ENCODE measurements around the gene POLR2A.

POLR2A gene

DNA sequence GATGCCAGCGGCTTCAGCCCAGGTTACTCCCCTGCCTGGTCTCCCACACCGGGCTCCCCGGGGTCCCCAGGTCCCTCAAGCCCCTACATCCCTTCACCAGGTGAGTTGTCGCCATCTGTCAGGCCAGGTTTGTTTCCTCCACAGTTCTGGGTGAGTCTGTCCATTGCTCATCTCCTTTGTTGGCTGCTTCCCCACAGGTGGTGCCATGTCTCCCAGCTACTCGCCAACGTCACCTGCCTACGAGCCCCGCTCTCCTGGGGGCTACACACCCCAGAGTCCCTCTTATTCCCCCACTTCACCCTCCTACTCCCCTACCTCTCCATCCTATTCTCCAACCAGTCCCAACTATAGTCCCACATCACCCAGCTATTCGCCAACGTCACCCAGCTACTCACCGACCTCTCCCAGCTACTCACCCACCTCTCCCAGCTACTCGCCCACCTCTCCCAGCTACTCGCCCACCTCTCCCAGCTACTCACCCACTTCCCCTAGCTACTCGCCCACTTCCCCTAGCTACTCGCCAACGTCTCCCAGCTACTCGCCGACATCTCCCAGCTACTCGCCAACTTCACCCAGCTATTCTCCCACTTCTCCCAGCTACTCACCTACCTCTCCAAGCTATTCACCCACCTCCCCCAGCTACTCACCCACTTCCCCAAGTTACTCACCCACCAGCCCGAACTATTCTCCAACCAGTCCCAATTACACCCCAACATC, 28.8 kb downstream of the POLR2A start:
- no peaks in the 10 kb centered on the region for H3K27me3 ChIP-seq (replicated peaks; ENCODE audit: control insufficient read depth, insufficient read depth, low read length)
- no peak for DNase-seq (ENCODE audit: low read depth)
- H3K4me1 ChIP-seq (ENCODE audit: control insufficient read depth, insufficient read depth, low read length) = peaks cover 13% of the 10 kb centered on the region
- no peak overlapping the region for H3K4me3 ChIP-seq (ENCODE audit: low read length)
- H3K9ac ChIP-seq (ENCODE audit: low read length) = no peak overlapping the region
- H3K36me3 ChIP-seq (ENCODE audit: control insufficient read depth, insufficient read depth, low read length, severe bottlenecking) = peaks cover 65% of the 10 kb centered on the region
- H3K9me3 ChIP-seq (ENCODE audit: control insufficient read depth, low read length) = no peaks in the 10 kb centered on the region

DNA sequence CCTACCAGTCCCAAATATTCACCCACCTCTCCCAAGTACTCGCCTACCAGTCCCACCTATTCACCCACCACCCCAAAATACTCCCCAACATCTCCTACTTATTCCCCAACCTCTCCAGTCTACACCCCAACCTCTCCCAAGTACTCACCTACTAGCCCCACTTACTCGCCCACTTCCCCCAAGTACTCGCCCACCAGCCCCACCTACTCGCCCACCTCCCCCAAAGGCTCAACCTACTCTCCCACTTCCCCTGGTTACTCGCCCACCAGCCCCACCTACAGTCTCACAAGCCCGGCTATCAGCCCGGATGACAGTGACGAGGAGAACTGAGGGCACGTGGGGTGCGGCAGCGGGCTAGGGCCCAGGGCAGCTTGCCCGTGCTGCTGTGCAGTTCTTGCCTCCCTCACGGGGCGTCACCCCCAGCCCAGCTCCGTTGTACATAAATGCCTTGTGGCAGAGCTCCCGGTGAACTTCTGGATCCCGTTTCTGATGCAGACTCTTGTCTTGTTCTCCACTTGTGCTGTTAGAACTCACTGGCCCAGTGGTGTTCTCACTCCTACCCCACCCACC, 29.8 kb downstream of the POLR2A start:
- H3K4me1 ChIP-seq (ENCODE audit: control insufficient read depth, insufficient read depth, low read length) = peaks cover 13% of the 10 kb centered on the region
- H3K4me3 ChIP-seq (ENCODE audit: low read length) = no peak overlapping the region
- H3K27me3 ChIP-seq (replicated peaks; ENCODE audit: control insufficient read depth, insufficient read depth, low read length) = no peaks in the 10 kb centered on the region
- H3K9ac ChIP-seq (ENCODE audit: low read length) = no peak overlapping the region
- H3K9me3 ChIP-seq (ENCODE audit: control insufficient read depth, low read length) = no peaks in the 10 kb centered on the region
- H3K36me3 ChIP-seq (ENCODE audit: control insufficient read depth, insufficient read depth, low read length, severe bottlenecking) = peaks cover 55% of the 10 kb centered on the region
- no peak for DNase-seq (ENCODE audit: low read depth)

DNA sequence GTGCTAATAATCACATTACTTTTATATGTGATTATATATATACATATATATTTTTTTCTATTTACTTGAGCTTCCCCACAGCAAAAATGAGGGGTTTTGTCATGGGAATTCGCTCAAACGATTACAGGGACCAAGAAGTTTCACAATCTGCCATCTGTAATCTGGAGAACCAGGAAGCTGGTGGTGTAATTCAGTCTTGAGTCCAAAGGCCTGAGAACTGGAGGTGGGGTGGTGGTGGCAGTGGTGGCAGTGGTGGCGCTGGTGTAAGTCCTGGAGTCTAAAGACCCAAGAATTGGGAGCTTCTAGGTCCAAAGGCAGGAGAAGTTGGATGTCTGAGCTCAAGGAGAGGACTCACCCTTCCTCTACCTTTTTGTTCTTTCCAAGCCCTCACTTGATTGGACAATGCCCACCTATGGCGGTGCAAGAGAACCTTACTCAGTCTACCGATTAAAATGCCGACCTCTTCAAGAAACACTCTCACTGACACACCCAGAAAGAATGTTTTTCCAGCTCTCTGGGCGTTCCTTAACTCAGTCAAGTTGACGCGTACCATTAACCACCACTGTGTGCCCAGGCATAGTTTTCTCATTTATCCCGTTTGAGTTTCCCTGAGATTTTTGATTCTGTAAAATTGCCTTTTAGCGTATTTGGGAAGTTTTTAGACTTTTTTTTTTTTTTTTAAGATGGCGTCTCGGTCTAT, 31.9 kb downstream of the POLR2A start:
- peaks cover 13% of the 10 kb centered on the region for H3K4me1 ChIP-seq (ENCODE audit: control insufficient read depth, insufficient read depth, low read length)
- no peaks in the 10 kb centered on the region for H3K9me3 ChIP-seq (ENCODE audit: control insufficient read depth, low read length)
- no peak overlapping the region for H3K9ac ChIP-seq (ENCODE audit: low read length)
- H3K36me3 ChIP-seq (ENCODE audit: control insufficient read depth, insufficient read depth, low read length, severe bottlenecking) = peaks cover 35% of the 10 kb centered on the region
- no peak for DNase-seq (ENCODE audit: low read depth)
- no peak overlapping the region for H3K4me3 ChIP-seq (ENCODE audit: low read length)
- H3K27me3 ChIP-seq (replicated peaks; ENCODE audit: control insufficient read depth, insufficient read depth, low read length) = no peaks in the 10 kb centered on the region

DNA sequence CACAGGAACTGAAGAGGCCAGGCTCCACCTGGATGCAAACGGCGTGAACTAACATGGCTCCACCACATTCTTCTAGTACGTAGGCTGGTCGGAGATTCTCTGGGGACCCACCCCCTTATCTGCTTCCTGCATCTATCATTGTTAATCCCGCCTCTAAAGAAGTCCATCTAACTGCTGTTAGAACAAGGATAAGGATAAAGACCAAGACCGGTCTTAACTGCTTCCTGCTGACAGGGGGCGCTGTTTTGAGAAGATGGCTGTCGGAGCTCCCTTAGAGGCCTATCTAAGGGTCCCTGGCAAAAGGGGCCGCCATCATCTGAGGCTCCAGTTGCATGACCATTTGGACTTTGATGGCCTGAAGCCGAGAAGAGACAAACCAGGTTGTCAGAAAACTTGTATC, 38.9 kb downstream of the POLR2A start:
- no peaks in the 10 kb centered on the region for H3K4me1 ChIP-seq (ENCODE audit: control insufficient read depth, insufficient read depth, low read length)
- no peaks in the 10 kb centered on the region for H3K27me3 ChIP-seq (replicated peaks; ENCODE audit: control insufficient read depth, insufficient read depth, low read length)
- H3K9ac ChIP-seq (ENCODE audit: low read length) = no peak overlapping the region
- peak; percentile 14 for DNase-seq (ENCODE audit: low read depth)
- H3K9me3 ChIP-seq (ENCODE audit: control insufficient read depth, low read length) = peaks cover 4% of the 10 kb centered on the region
- H3K4me3 ChIP-seq (ENCODE audit: low read length) = no peak overlapping the region
- no peaks in the 10 kb centered on the region for H3K36me3 ChIP-seq (ENCODE audit: control insufficient read depth, insufficient read depth, low read length, severe bottlenecking)

DNA sequence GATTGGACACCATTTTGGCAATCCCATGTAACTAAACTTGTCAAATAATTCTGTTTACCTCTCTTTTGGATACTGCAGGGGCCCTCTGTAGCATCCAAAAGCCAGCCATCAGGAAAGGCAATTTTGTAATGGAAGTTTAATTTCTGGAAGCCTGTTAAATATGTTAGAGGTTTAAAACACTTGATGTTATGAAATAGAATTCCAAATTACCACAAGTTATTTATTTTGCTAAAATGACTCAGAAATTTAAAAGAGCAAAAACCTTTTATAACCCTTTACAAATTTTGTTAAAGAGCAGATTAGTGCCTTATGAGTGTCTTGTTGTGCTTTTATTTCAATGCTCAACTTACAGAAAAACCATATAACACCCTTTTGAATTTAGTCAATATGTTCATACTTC, 44.7 kb downstream of the POLR2A start:
- Histone ChIP-seq H3K4me3 (ENCODE audit: low read length) (no peak overlapping the region), H3K27me3 (replicated peaks; ENCODE audit: control insufficient read depth, insufficient read depth, low read length) (no peaks in the 10 kb centered on the region), H3K9ac (ENCODE audit: low read length) (no peak overlapping the region), H3K9me3 (ENCODE audit: control insufficient read depth, low read length) (peaks cover 25% of the 10 kb centered on the region), H3K36me3 (ENCODE audit: control insufficient read depth, insufficient read depth, low read length, severe bottlenecking) (no peaks in the 10 kb centered on the region), H3K4me1 (ENCODE audit: control insufficient read depth, insufficient read depth, low read length) (no peaks in the 10 kb centered on the region)
- no peak for DNase-seq (ENCODE audit: low read depth)

DNA sequence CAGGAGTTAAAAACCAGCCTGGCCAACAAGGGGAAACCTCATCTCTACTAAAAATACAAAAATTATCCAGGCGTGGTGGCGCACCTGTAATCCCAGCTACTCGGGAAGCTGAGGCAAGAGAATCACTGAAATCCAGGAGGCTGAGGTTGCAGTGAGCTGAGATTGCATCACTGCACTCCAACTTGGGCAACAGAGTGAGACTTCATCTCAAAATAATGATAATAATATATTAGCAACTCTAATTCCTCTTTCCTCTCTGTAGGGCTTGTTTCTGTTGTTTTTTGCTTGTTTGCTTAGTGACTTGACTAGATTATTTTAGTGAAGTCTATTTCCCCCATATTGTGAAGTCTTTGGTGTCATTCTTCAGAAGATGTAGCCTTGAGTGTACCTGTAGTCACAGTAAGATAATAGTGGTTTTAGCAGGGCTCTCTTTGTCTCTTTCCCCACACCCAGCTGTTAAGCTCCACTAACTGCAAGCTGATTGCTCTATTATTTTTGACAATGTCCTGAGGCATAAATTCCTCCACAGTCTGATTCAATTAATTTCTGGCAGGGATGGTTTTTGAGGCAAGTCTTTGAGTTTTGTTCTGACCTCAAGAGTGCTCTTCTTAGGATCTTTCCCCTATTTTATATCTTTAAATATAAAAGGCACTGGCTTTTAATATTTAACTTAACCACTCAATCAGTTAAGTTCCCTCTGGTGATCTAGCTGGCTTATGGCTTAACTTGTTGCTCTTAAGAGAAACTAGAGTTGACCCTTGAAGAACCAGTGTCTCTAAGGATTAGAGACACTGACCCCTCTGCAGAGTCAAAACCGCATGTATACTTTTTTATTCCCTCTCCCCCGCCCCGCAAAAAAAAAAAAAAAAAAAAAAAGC, 46.1 kb downstream of the POLR2A start:
- Histone ChIP-seq H3K4me1 (ENCODE audit: control insufficient read depth, insufficient read depth, low read length) (no peaks in the 10 kb centered on the region), H3K9ac (ENCODE audit: low read length) (no peak overlapping the region), H3K36me3 (ENCODE audit: control insufficient read depth, insufficient read depth, low read length, severe bottlenecking) (no peaks in the 10 kb centered on the region), H3K4me3 (ENCODE audit: low read length) (no peak overlapping the region), H3K27me3 (replicated peaks; ENCODE audit: control insufficient read depth, insufficient read depth, low read length) (no peaks in the 10 kb centered on the region), H3K9me3 (ENCODE audit: control insufficient read depth, low read length) (peaks cover 25% of the 10 kb centered on the region)
- DNase-seq (ENCODE audit: low read depth) = no peak

DNA sequence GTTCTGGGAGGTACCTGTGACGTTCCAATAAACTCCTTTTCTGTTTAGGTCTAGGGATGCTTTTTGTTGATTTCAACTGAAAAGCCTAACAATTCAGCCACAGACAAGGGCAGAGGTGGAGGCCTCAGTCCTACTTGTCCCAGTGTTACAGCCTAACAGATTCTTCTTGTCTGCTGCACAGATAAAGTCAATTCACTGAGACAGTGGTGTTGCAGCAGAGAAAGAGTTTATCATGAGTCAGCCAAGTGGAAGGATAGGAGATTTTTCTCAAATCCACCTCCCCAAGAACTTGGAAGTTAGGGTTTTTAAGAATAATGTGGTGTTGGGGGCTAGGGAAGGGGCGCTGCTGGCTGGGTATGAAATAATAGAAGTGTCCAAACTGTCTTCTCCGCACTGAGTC, 53.9 kb downstream of the POLR2A start:
- no peaks in the 10 kb centered on the region for H3K4me1 ChIP-seq (ENCODE audit: control insufficient read depth, insufficient read depth, low read length)
- H3K9ac ChIP-seq (ENCODE audit: low read length) = no peak overlapping the region
- DNase-seq (ENCODE audit: low read depth) = no peak
- H3K36me3 ChIP-seq (ENCODE audit: control insufficient read depth, insufficient read depth, low read length, severe bottlenecking) = no peaks in the 10 kb centered on the region
- H3K27me3 ChIP-seq (replicated peaks; ENCODE audit: control insufficient read depth, insufficient read depth, low read length) = peaks cover 7% of the 10 kb centered on the region
- H3K4me3 ChIP-seq (ENCODE audit: low read length) = no peak overlapping the region
- peaks cover 15% of the 10 kb centered on the region for H3K9me3 ChIP-seq (ENCODE audit: control insufficient read depth, low read length)

DNA sequence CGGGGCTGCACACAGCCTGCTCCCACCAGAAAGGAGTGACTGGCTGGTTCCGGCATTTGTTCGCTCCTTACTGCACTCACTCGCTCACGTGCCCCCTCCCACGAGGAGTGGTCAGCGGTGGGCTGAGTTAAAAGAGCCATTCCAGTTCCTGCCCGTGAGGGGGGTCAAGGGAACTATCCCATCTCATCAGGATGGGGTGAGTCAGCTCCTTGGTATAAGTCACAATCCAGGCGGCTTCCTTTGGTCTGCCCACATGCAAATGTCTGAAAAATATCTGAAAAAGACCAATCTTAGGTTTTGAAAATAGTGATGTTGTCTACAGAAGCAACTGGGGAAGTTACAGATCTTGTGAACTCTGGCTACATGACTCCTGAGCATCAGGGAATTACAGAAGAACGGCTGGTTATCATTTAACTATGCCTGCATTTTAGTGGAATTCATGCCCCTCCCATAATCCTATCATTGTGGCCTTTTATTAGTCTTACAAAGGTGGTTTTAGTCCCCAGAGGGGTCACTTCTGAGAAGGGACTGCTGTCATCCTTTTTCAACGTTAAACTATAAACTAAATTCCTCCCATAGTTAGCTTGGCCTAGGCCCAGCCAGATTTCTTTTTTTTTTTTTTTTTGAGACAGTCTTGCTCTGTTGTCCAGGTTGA, 54.9 kb downstream of the POLR2A start:
- no peak overlapping the region for H3K4me3 ChIP-seq (ENCODE audit: low read length)
- no peaks in the 10 kb centered on the region for H3K4me1 ChIP-seq (ENCODE audit: control insufficient read depth, insufficient read depth, low read length)
- H3K27me3 ChIP-seq (replicated peaks; ENCODE audit: control insufficient read depth, insufficient read depth, low read length) = peaks cover 15% of the 10 kb centered on the region
- H3K9me3 ChIP-seq (ENCODE audit: control insufficient read depth, low read length) = peaks cover 15% of the 10 kb centered on the region
- no peak for DNase-seq (ENCODE audit: low read depth)
- no peak overlapping the region for H3K9ac ChIP-seq (ENCODE audit: low read length)
- no peaks in the 10 kb centered on the region for H3K36me3 ChIP-seq (ENCODE audit: control insufficient read depth, insufficient read depth, low read length, severe bottlenecking)

DNA sequence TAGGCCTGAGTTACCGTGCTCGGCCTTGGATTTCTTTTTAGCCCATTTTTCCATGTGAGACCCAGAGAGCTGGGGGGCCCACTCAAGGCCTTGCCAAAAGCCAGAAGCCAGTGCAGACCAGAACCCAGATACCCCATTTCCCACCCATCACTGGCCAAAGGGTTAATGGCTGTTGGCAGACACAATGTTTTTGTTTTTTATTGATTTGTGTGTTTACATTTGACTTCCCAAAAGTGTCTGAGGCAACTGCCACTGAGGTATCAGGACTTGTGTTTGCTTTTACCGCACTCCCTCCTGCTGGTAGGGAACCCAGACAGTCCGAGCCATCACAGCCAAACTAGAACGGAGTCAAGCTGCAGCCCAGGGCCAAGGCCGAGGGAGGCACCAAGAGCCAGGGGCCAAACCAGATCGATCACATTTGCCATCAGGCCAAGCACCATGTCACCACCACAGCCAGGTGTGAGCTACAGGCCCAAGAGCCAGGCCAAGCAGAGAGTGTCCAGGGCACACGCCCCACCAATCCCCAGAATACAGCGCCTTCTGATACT, 57.0 kb downstream of the POLR2A start:
- Histone ChIP-seq H3K36me3 (ENCODE audit: control insufficient read depth, insufficient read depth, low read length, severe bottlenecking) (no peaks in the 10 kb centered on the region), H3K4me3 (ENCODE audit: low read length) (no peak overlapping the region), H3K4me1 (ENCODE audit: control insufficient read depth, insufficient read depth, low read length) (peaks cover 3% of the 10 kb centered on the region), H3K27me3 (replicated peaks; ENCODE audit: control insufficient read depth, insufficient read depth, low read length) (peaks cover 15% of the 10 kb centered on the region), H3K9me3 (ENCODE audit: control insufficient read depth, low read length) (peaks cover 15% of the 10 kb centered on the region), H3K9ac (ENCODE audit: low read length) (no peak overlapping the region)
- no peak for DNase-seq (ENCODE audit: low read depth)

DNA sequence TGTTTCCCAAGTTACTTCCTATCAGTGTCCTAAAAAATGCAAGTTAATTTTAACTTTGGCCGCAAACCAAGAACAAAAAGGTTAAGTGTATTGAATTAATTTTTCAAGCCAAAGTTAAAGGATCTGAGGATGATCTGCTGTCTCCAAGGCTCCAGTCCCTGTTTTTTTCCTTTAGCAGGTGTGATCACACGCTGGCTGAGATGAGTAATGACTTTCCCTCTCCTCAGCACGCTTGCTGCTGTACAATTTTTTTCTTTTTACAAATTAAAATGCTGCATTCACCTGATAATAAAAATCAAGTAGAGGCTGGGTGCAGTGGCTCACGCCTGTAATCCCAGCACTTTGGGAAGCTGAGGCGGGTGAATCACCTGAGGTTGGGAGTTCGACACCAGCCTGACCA, 60.7 kb downstream of the POLR2A start:
- Histone ChIP-seq H3K36me3 (ENCODE audit: control insufficient read depth, insufficient read depth, low read length, severe bottlenecking) (no peaks in the 10 kb centered on the region), H3K9ac (ENCODE audit: low read length) (no peak overlapping the region), H3K9me3 (ENCODE audit: control insufficient read depth, low read length) (no peaks in the 10 kb centered on the region), H3K27me3 (replicated peaks; ENCODE audit: control insufficient read depth, insufficient read depth, low read length) (peaks cover 15% of the 10 kb centered on the region), H3K4me3 (ENCODE audit: low read length) (no peak overlapping the region), H3K4me1 (ENCODE audit: control insufficient read depth, insufficient read depth, low read length) (peaks cover 12% of the 10 kb centered on the region)
- DNase-seq (ENCODE audit: low read depth) = no peak
